WERI-Rb-1 (cell line): ENCODE measurements around the gene ANO1.

Experiments used
- DNase-seq: peaks from one replicate; pipeline ENCODE4 v3.0.0-alpha.2; 2020
- H3K27ac ChIP-seq: fragments of 250-450 bp; sonication (Bioruptor Pico); 2 replicates; pipeline ENCODE4 v1.5.1; 2020; ENCODE audit warnings: mild to moderate bottlenecking, moderate library complexity
- H3K27me3 ChIP-seq: fragments of 250-450 bp; sonication (Bioruptor Pico); 2 replicates; pipeline ENCODE4 v1.5.1; 2021; ENCODE audit warnings: mild to moderate bottlenecking, low read depth, moderate library complexity; ENCODE audit not compliant: insufficient read depth, severe bottlenecking
- H3K36me3 ChIP-seq: fragments of 250-450 bp; sonication (Bioruptor Pico); 2 replicates; pipeline ENCODE4 v1.5.1; 2020; ENCODE audit warnings: mild to moderate bottlenecking, moderate library complexity
- H3K4me3 ChIP-seq: 2 replicates; pipeline ENCODE4 v1.5.1; 2011; ENCODE audit warnings: low read depth, mild to moderate bottlenecking, control low read depth, low read length
- H3K9me3 ChIP-seq: fragments of 250-450 bp; sonication (Bioruptor Pico); 2 replicates; pipeline ENCODE4 v1.5.1; 2021; ENCODE audit warnings: mild to moderate bottlenecking, moderate library complexity; ENCODE audit not compliant: severe bottlenecking
- CTCF ChIP-seq: IDR thresholded peaks from 2 replicates; pipeline ENCODE4 v1.5.1; 2011; ENCODE audit warnings: low read depth, mild to moderate bottlenecking, control low read depth, inconsistent platforms, low read length

Gene ANO1

GRCh38 chr11:70133771-70134335, 55.7 kb downstream of the ANO1 start:
- DNase-seq: no peak
- no peaks in the 10 kb centered on the region for H3K27me3 ChIP-seq
- H3K4me3 ChIP-seq: no peak overlapping the region
- H3K36me3 ChIP-seq: no peaks in the 10 kb centered on the region
- no peak overlapping the region for H3K27ac ChIP-seq
- no peaks in the 10 kb centered on the region for H3K9me3 ChIP-seq
- no peak for TF ChIP-seq CTCF

GRCh38 chr11:70134490-70134889, 56.4 kb downstream of the ANO1 start:
- no peak for DNase-seq
- Histone ChIP-seq H3K9me3 (no peaks in the 10 kb centered on the region), H3K36me3 (no peaks in the 10 kb centered on the region), H3K4me3 (no peak overlapping the region), H3K27me3 (no peaks in the 10 kb centered on the region), H3K27ac (no peak overlapping the region)
- TF ChIP-seq CTCF: no peak

- TF ChIP-seq CTCF: no peak
- DNase-seq: no peak
- no peaks in the 10 kb centered on the region for H3K27me3 ChIP-seq
- H3K27ac ChIP-seq: no peak overlapping the region
- H3K4me3 ChIP-seq: no peak overlapping the region
- H3K36me3 ChIP-seq: no peaks in the 10 kb centered on the region
- H3K9me3 ChIP-seq: no peaks in the 10 kb centered on the region
Measured at GRCh38 chr11:70135142-70135541, 57.0 kb downstream of the ANO1 start.

GRCh38 chr11:70135625-70136059, 57.5 kb downstream of the ANO1 start:
- Histone ChIP-seq H3K27me3 (no peaks in the 10 kb centered on the region), H3K36me3 (no peaks in the 10 kb centered on the region), H3K27ac (no peak overlapping the region; the same call in 1 of the 2 replicates), H3K4me3 (no peak overlapping the region), H3K9me3 (no peaks in the 10 kb centered on the region)
- no peak for DNase-seq
- no peak for TF ChIP-seq CTCF

- TF ChIP-seq CTCF: no peak
- Histone ChIP-seq H3K27me3 (no peaks in the 10 kb centered on the region), H3K4me3 (no peak overlapping the region), H3K36me3 (no peaks in the 10 kb centered on the region), H3K9me3 (no peaks in the 10 kb centered on the region), H3K27ac (peak overlapping the region; percentile 47)
- no peak for DNase-seq
Measured at GRCh38 chr11:70137383-70137782, 59.3 kb downstream of the ANO1 start.

- Histone ChIP-seq H3K36me3 (no peaks in the 10 kb centered on the region), H3K9me3 (no peaks in the 10 kb centered on the region), H3K4me3 (no peak overlapping the region), H3K27me3 (no peaks in the 10 kb centered on the region), H3K27ac (no peak overlapping the region)
- no peak for DNase-seq
- TF ChIP-seq CTCF: no peak
Measured at GRCh38 chr11:70138403-70138802, 60.3 kb downstream of the ANO1 start.
